NCI-H2196 (cell line): Measurements from ENCODE around the gene WDR70.
"Not testable (repeated sequence)": the region's sequence is repeated elsewhere in the genome, so short reads cannot be mapped to it uniquely, and the experiment has no call there.

Source experiments
- DNase-seq: peaks from one replicate; lab custom pipeline; 2025; ENCODE audit not compliant: unreplicated experiment; lab: John Stamatoyannopoulos, UW

WDR70 gene

DNA sequence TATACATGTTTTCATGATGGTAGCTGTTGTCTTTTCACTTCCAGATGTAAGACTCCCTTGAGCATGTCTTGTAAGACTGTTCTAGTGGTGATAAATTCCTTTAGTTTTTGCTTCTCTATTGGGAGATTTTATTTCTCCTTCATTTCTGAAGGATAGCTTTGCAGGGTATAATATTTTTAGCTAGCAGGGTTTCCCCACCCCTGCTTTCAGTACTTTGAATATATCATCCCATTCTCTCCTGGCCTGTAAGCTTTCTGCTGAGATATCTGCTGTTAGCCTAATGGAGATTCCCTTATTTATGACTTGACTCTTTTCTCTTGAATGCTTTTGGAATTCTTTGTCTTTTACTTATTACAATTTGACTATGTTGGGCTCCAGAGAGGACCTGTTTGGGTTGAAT is 249.8 kb downstream of the WDR70 start:
- DNase-seq = no peak

DNA sequence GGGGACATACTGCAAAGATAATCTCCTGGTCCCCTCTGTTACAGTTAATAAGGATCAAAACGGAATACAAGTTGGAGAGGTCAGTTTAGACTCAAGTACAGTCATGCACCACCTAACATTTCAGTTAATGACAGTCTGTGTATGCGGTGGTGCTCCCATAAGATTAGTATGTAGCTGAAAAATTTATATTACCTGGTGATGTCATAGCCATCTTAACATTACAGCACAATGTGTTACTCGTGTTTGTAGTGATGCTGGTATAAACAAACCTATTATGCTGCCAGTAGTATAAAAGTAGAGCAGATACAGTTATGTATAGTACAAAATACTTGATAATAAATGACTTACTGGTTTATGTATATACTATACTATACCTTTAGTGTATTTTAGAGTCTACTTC is 252.8 kb downstream of the WDR70 start:
- DNase-seq = no peak

DNA sequence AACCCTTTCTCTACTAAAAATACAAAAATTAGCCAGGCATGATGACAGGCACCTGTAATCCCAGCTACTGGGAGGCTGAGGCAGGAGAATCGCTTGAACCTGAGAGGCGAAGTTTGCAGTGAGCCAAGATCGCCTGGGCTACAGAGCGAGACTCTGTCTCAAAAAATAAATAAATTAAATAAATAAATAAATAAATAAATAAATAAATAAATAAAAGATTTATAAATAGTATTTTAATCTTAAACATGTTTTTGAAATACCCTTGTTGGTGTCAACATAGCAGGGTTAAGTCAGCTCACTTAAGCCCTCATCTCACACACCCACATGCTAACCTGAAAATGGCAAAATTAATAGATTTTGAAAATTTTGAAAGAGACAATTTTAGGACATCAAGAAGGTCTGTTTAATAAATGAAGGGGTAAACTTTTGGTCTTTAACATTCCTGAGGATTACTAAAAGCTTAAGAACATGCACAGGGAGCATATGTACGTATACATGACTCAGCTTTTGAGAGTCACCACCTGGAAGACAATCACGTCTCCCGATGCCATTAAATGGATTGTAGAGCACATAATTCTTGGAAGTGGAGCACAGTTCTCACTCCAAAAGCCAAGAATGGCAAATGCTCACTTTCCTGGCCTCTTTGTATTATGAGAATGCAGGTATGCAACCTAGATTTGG is 258.2 kb downstream of the WDR70 start:
- DNase-seq = no peak

DNA sequence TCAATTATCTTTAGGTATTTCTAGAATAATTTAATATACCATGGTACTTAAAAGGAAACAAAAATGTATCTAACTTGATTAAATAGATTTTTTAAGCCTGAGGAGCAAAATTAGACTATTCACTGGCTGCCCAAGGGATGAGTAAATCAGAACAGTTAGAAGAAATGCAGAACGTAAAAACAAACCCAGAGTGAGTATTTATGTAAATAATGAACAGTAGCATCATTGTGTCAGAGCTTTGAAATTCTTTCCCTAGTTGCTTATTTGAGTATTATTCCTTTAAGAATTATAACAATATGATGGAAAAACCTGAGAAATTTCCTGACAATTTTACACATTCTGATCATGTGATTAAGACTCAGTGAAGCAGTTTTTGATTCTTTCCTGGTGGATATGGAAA is 259.8 kb downstream of the WDR70 start:
- DNase-seq = no peak

DNA sequence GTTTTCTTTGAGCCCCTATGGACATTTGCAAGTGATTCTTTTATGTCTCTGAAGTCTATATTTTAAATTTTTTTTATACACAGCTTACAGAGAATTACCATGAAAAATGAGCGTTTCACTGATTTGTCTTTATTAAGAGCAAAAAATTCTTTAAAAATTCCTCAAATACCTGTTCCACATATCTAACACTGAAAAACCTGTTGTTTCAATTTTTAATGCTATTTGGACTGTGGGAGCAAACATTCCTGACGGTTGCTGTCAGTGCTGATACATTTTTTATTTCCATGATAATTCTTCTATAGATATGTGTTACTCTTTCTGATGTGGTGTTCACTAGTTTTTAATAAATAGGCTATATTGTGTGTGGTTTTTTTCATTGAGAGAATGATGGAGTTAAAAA is 261.0 kb downstream of the WDR70 start:
- no peak for DNase-seq

DNA sequence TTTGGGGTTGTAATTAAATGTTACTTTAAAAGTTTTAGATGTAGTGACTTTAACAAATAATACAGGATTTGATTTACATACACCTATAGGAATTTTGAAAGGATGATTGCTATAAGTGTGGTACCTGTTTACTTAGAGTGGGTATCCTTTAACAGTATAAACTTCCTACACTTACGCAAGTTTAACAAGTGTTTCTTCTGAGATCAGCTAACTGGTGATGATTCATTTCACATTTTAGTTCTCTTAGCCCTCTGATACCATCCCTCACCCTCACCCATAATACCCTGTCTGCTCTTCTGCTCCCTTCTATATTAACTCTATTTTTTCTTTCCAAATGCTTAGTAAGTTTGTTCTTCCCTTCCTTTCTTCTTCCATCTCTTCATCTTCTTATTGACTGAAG is 262.8 kb downstream of the WDR70 start:
- no peak for DNase-seq

DNA sequence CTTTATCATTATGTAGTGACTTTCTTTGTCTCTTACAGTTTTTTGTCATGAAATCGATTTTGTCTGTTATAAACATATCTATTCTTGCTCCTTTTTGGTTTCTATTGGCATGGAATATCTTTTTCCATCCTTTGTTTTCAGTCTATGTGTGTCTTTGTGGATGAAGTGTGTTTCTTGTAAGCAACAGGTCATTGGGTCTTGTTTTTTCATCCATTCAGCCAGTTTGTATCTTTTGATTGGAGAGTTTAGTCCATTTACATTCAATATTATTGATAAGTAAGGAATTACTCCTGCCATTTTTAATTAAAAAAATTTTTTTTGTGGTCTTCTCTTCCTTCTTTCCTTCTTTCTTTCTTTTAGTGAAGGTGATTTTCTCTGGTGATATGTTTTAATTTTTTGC is 266.6 kb downstream of the WDR70 start:
- no peak for DNase-seq

DNA sequence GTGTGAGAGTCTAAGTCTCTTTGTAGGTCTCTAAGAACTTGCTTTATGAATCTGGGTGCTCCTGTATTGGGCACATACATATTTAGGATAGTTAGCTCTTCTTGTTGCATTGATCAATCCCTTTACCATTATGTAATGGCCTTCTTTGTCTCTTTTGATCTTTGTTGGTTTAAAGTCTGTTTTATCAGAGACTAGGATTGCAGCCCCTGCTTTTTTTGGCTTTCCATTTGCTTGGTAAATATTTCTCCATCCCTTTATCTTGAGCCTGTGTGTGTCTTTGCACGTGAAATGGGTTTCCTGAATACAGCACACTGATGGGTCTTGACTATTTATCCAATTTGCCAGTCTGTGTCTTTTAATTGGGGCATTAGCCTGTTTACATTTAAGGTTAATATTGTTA is 275.4 kb downstream of the WDR70 start:
- DNase-seq = not testable (repeated sequence)

DNA sequence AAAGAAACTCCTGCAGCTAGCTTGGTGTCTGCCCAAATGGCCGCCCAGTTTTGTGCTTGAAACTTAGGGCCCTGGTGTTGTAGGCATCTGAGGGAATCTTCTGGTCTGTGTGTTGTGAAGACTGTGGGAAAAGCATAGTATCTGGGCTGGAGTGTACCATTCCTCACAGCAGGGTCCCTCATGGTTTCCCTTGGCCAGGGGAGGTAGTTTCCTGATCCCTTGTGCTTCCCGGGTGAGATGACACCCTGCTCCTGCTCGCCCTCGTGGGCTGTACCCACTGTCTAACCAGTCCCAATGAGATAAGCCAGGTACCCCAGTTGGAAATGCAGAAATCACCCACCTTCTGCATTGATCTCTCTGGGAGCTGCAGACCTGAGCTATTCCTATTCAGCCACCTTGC is 277.9 kb downstream of the WDR70 start:
- DNase-seq = no peak

DNA sequence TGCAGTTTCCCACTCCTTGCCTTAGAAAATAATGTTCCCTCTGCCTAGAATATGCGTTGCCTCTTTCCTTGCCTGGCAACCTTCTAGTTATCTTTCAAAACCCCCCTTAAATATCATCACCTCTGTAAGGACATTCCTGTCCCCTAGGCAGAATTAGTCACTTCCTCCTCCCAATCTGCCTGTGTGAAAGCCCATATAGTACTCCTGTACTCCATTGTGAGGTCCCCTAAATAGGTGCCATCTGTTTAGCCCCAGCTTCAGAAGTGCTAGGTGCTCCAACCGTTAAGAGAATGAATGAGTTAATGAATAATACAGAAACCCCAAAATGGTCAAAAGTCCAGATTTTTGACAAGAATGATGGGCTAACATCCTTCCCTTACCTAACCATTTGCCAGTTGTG is 279.3 kb downstream of the WDR70 start:
- DNase-seq = no peak

DNA sequence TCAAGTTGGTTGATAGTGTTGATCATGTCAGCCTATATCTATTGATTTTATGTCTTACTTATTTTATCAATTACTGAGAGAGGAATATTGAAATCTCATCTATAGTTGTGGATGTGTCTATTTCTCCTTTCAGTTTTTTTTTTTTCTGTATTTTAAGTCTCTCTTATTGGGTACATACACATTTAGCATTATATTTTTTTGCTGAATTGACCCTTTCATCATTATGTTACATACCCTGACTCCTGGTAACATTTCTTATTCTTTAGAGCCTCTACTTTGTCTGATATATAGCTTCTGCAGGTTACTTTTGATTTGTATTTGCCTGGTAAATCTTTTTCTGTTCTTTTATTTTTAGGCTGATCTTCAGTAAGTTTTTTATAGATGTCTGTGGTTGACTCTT is 281.2 kb downstream of the WDR70 start:
- no peak for DNase-seq

DNA sequence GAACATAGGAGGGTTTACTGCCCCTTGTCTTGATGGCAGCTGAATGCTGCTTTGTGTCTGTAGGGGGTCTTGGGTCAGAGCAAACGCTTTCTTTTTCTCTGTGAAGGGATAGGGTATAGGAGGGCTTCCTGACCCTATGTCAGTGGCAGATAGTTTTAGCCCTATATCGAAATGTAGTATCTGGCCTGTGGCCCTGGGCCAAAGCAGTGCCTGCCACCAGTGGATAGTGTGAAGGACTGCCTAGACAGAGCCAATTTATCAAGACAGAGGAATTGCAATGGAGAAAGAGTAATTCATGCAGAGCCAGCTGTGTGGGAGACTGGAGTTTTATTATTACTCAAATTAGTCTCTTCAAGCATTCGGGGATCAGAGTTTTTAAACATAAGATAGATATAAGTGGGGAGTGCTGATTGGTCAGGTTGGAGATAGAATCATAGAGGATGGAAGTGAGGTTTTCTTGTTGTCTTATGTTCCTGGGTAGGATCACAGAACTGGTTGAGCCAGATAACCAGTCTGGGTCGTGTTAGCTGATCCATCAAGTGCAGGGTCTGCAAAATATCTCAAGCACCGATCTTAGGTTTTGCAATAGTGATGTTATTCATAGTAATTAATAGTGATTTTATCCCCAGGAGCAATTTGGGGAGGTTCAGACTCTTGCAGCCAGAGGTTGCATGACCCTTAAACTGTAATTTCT is 282.3 kb downstream of the WDR70 start:
- no peak for DNase-seq

DNA sequence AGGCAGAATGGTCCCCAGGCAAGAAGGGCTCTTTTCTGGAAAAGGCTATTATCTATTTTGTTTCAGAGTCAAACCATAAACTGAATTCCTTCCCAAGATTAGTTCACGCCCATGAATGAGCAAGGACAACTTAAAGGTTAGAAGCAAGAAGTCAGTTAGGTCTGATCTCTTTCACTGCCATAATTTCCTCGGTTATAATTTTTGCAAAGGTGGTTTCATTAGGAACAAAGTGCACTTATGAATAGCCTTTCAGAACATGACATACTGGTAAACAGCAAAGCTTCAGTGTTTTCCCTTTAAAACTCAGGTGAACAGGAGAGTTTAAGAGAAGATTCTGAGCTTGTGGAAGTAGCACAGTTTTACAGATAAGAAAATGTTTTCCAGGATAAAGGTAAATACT is 282.8 kb downstream of the WDR70 start:
- no peak for DNase-seq

DNA sequence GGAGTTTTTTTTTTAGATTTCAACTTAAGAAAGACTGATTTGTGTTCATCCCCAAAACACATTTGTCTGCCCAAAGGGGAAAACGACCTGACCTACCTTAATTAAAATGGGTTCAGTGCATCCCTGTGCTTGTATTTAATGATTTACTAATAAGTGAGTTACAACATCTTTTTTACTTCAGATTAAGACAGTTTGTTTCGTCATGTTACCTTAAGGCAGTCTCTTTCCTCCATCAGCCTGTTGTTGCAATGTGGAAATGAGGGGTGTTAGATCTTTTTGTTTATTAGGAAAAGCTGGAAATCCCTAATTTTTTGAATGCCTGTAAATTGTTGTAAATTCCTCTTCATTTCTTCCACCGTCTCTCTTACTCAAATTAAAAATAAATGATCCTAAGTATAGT is 283.2 kb downstream of the WDR70 start:
- DNase-seq = no peak

DNA sequence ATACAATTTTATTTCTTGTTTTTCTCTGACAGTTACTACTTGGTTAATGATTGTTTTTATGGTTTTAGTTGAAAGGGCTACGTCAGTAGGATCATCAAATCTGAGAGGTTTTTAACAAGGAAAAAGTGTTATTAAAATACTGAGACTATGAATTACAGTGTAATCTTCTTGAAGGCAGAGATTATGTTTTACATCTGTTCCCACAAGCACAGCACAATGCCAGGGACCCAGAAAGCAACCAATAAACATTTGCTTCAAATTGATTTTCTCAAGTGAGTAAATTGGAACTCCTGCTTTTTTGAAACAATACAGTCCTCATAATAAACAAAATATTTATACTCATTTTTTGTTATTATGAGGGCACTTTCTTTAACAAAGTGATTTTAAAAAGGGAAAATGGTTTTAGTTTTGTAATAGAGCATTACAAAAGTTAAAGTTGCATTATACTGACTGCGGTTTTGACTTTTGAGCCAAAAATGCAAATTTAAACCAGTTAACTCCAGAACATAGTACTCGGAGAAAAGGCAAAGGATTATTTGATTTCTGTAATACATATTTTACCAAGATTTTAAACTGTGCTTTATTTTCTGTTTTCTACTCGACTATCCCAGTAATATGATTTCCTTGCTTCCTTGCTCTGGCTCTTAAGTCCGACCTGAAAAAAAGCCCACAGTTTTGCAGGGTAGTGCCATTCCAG is 283.8 kb downstream of the WDR70 start:
- no peak for DNase-seq

DNA sequence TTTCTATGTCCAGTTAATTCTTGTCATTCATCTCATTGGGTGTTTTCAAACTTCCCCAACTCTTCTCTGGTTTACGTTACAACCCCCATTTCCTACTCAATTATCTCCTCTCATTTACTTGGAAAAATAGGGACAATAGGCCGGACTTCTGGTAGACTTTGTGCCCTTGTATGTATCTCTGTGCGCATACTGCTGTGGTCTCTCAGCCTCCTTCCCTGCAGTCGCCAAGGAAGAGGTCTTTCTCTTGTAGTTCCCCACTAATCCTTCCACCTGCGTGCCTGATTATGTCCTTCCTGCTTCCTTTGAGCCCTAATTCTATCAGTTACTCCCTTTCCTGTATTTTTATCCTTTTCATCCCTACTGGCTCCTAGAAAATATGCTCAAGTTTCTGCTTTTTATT is 284.4 kb downstream of the WDR70 start:
- no peak for DNase-seq

DNA sequence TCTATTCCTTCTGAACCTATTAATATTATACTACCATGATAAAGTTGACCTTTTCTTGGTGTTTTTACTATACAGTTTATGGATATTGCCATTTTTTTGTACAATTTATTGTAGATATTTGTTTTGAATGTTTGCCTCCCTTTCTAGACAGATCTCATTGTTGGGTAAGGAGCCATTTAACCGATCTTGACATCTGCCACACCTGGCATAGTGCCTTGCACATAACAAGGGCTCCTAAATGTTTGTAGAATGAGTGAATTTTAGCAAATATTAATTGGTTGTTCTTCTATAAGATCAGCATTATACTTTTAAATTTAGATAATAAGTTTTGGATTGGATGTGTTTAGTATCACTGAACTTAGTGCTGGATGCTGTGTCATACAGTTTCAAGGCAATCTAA is 285.4 kb downstream of the WDR70 start:
- DNase-seq = no peak

DNA sequence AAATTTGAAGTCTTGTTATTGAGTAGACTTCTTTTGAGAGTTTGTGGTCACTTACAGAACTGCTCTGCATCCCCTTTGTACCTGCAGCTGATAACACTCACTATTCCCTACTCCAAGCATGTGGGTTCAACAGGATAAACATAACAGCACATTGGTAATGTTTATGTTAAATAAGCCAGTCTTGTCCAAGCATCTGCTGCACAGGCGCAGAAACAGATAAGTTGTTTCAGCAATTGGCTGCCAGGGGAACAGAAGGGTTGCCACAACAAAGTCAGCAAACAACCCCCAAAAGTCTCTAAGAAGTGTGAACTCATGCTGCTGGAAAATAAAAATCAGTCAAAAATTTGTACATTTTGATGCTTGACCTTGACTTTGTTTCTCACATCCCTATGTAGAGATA is 286.2 kb downstream of the WDR70 start:
- peak; percentile 54 for DNase-seq

DNA sequence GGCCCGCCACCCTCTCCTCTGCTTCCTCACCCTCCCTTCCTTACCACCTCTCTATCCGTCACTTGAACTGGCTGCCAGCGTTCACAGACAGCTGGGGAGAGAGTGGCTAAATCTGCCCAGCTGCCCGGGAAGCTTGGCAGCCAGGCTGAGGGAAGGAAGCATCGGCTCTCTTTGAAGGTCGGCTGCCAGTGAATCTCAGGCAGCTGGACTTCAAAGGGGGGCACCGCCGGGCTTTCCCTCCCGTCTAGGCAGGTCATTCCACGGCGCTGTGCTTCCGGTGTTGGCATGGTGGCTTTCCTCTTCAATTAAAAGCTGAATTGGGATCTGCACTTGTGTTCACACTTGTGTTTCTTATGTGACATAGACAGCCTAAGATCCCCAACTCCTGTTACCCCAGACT is 286.8 kb downstream of the WDR70 start:
- peak; percentile 95 for DNase-seq

DNA sequence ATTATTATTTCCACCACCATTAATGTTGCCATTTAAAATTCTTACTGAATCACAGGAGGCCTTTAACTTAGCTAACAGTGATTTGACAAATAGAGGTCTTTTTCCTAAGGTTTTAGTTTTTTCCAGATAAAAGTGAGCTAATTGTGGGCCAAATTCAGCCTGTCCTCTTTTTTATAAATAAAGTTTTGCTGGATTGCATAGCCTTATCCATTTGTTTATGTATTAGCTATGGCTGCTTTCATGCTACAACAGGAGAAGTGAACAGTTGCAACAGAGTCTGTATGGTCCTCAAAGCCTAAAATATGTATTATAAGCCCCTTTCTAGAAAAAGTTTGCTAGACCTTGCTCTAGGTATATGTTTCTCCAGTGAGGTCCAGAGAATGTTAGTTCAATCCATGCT is 288.3 kb downstream of the WDR70 start:
- DNase-seq = no peak

DNA sequence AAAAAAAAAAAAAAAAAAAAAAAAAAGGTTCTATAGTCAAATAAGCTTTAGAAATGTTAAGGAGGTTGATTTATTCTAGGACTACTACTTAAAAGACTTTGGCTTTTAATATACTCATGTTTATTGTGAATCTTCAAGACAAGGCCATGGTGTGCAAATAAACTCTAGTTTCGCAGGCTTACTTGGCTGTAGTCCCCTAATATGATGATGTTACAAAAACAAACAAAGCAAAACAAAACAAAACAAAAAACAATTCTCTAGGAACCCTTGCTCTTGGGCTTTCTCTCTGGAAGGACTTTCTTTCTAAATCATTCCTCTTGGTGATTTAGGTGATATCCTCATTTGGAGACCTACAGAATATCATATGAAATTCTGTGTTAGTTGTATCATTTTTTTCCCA is 288.7 kb downstream of the WDR70 start:
- DNase-seq = peak; percentile 36

DNA sequence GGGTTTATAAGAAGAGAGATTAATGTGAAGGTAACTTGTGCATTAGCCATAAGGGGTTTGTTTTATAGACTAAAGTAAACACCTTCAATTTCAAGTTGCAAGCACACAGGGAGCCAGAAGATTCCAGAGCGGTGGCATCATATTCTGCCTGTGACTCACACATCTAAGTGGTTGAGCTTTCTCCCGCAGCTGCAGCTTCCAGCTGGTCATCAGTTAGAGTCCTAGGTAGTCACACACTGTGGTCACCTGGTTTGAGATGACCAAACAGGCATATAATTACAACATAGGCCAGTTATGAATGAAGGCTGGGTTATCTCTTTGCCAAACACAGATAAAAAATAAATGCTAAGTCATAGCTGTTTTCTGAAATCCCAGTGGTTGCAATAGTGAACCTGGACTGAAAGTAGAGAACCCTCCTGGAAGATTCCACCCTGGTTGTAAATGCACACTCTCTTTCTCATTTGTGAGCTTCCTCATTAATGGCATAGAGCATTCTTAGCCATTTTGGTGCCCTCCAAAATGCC is 289.5 kb downstream of the WDR70 start:
- peak; percentile 98 for DNase-seq
